HS-5 (cell line): ENCODE results near the gene RNPEPL1.
"Not testable (repeated sequence)": the region's sequence is repeated elsewhere in the genome, so short reads cannot be mapped to it uniquely, and the experiment has no call there.

Experiments
- DNase-seq: peaks from one replicate; pipeline ENCODE4 v3.0.0-alpha.2; 2012; ENCODE audit warnings: low read depth

RNPEPL1 gene

GRCh38 chr2:240538031-240538780 is 30.1 kb upstream of the RNPEPL1 start:
- DNase-seq = no peak

DNA sequence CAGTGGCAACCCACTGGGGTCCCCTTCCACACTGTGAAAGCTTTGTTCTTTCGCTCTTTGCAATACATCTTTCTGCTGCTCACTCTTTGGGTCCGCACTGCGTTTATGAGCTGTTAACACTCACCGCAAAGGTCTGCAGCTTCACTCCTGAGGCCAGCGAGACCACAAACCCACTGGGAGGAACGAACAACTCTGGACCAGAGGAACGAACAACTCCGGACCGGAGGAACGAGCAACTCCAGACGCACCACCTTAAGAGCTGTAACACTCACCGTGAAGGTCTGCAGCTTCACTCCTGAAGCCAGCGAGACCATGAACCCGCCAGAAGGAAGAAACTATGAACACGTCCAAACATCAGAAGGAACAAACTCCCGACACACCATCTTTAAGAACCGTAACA is 29.2 kb upstream of the RNPEPL1 start:
- not testable (repeated sequence) for DNase-seq

GRCh38 chr2:240539906-240540305 is 28.4 kb upstream of the RNPEPL1 start:
- no peak for DNase-seq

DNA sequence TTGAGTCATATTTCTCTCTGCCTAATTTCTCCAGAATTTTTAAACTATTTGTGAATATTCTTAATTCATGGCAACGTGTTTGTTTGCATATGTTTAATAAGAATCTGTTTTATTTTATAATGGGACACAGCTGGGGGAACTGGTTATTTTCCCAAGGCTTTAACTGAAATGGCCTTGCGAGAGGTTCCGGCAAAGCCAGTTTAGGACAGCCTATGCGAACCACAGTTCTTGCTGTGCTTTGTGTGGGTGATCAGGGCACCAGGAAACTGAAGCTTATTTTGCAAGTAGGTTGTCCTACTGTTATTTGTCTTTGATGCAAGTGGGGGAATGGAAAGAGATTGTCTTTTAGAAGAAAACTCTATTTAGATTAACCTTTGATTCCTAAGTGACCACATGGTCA is 17.0 kb upstream of the RNPEPL1 start:
- no peak for DNase-seq

DNA sequence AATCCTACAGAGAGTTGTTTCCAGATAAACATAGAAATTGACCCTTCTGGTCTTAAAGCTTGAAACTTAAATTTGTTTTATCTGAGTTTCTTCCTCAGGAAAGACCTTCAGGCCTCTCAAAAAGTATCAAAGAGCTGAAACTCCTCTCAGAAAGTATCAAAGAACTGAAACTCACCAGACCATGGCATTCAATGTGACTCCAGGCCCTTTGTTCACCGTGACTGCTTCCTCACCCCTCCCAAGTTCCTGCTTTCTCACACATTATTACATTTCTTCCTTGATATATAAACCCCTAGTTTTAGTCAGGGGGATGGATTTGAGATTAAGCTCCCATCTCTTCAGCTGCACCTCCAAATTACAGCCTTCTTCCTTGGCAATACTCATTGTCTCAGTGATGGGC is 16.5 kb upstream of the RNPEPL1 start:
- no peak for DNase-seq

DNA sequence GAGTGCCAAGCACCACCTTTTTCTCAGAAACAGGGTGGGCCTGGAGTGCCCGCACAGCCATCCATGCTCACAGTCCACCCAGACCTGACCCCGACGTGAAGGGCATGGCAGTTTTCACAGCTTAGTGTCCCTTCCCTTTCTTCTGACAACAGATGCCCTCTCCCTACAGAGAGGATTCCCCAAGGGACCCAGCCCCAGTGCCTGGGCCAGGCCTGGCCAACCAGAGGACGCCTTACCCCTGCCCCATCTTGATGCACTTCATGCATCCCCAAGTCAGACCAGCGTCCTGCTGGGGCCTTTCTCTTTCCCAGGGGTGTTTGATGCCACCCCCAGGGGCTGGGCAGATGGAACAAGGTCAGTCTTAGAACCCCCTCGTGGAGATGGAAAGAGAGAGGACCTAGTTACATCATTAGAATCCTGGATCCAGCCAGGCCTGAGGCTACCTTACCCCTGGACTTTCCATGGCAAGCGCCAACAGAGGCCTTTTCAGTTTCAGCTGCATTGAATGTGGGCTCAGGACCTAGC is 14.3 kb upstream of the RNPEPL1 start:
- DNase-seq = no peak

DNA sequence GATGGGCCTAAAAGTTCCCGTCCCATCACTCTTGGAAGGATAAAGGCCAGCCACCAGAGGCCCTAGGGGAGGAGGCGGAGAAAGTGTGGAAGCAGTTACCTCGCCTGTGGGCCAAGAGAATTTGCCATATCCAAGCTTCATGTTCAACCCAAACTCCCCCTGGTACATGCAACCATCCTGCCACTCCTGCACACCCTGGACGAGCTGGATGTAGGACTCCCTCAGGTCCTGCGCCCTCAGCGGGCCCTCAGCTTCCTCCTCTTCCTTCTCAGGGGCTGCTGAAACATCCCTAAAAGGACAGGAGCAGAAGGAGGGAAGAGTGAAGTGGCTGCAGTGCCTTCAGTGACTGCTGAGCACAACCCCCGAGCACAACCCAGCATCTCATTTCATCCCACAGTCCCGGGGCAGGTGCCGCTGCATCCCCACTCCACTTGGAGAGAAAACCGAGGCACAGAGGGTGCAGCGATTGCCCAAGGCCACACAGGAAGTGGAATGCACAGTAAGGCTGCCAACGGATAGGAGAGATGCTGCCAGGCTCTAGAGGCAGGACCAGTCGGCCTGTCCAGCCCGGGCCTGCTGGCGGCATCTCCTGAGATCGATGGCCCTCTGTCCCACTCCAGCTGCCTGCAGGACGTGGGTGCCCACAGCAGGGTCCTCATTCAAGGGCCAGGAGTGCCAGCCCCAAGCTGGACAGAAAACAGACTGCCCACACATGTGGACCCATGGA is 13.4 kb upstream of the RNPEPL1 start:
- no peak for DNase-seq

- no peak for DNase-seq
Observed at GRCh38 chr2:240555541-240556250, 12.6 kb upstream of the RNPEPL1 start.

DNA sequence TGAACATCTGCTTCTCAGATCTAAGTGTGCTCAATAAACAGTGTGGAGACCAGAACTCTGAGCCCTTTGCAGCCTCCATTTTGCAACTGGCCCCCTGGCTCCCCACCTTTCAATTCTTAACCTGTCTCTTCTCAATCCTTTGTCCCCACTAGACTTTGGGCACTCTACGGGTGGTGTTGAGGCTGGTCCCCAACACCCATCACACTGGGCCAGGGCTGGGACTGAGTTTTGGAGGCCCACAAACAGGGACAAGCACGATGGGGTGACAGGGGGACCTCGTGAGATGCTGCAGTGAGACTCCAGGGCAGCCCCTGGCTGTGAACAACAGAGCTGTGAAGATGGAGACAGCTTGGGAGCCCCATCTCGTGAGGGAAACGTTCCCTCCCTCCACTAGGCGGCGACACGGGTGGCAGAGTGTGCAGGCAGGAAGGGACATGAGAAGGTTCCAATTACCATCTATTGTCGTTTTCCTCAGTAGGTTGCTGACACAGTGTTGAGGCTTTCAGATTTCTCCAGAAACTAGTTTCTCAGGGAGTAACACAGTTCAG is 11.7 kb upstream of the RNPEPL1 start:
- DNase-seq = no peak

DNA sequence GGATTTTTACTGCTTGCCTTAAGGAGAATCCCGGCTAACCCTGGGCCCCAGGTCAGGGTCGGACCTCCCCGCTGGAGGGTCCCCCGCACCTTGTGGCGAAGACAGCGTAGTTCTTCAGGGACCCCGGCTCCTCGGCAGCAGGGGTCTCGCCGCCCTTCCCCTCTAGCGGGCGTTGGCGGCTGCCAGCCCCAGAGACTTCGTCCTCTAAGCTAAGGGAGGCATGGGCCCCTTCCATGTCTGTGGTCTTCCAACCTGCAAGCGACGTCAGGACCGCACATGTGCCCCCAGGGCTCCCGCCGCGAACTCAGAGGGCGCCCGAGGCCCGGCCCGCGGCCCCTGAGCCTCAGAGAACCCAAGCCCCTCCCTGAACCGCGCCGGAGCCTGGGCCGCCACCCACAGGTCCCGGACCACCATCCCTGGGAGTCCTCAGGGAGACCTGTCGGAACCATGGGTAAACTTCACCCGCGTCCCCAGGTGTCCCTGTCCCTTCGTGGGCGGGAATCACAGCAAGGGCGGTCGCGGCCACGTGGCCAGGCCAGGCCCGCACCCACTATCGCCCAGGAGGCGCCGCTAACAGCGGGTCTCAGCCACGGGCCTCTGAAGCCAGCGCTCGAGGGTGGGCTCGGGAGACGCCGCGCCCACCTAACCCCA is 11.1 kb upstream of the RNPEPL1 start:
- no peak for DNase-seq

GRCh38 chr2:240557808-240558207 is 10.5 kb upstream of the RNPEPL1 start, which contains the start of gene ANKMY1:
Gene ANKMY1, minus strand, starts transcription at chr2:240557988. Its CDS starts 653 bp downstream, at chr2:240557335.
- DNase-seq = no peak

DNA sequence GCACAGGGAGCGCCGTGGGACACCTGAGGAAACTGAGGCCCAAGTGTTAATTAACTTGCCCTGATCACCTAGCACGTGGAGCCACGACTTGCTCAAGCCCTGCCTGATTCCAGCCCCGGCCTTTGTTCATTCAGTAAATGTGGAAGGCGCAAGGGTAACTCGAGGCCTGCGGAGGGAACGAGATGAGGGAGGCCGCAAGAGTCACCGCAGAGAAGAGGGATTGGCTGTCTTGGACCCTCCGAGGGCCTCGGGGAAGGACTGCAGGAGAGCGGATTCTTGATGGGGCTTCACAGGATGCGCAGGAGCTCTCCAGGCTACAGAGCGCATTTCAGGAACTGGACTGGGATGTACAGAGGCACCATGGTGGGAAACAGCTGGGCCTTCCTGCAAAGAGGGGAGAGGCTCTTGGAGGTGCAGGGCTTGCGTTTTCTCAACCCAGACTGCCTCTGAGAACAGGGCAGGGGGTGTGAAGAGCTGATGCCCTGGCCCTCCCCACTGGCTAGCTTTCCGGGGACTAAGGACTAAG is 10.0 kb upstream of the RNPEPL1 start:
- DNase-seq = no peak

DNA sequence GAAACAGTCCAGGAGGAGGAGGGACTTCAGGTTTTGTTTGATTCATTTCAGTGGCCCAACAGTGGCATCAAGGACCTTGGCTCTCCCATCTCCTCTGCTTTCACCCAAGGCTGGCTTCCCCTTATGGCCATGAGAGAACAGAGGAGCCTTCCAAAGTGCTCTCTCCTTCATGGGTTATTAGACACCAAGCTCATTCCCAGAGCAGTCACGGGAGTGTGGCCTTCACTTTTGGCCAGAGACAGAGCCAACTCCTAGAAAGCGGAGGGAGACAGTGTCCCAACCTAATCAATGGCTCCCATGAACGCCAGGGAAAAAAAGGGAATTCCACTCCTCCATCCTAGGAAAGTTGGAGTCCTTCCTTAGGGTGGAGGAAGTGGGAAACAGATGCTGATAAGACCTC is 9.0 kb upstream of the RNPEPL1 start:
- DNase-seq = no peak

- DNase-seq = no peak
Observed at GRCh38 chr2:240560084-240560479, 8.2 kb upstream of the RNPEPL1 start, which contains the start of gene DUSP28. Gene DUSP28, plus strand, starts transcription at chr2:240560357. Its CDS starts 328 bp downstream, at chr2:240560685.

- DNase-seq = peak; percentile 95
Observed at GRCh38 chr2:240560480-240561324, 7.6 kb upstream of the RNPEPL1 start.

GRCh38 chr2:240561325-240561971 is 6.8 kb upstream of the RNPEPL1 start:
- no peak for DNase-seq

- DNase-seq = not testable (repeated sequence)
Observed at GRCh38 chr2:240563231-240563630, 5.1 kb upstream of the RNPEPL1 start.

GRCh38 chr2:240563951-240564560 is 4.2 kb upstream of the RNPEPL1 start:
- no peak for DNase-seq

DNA sequence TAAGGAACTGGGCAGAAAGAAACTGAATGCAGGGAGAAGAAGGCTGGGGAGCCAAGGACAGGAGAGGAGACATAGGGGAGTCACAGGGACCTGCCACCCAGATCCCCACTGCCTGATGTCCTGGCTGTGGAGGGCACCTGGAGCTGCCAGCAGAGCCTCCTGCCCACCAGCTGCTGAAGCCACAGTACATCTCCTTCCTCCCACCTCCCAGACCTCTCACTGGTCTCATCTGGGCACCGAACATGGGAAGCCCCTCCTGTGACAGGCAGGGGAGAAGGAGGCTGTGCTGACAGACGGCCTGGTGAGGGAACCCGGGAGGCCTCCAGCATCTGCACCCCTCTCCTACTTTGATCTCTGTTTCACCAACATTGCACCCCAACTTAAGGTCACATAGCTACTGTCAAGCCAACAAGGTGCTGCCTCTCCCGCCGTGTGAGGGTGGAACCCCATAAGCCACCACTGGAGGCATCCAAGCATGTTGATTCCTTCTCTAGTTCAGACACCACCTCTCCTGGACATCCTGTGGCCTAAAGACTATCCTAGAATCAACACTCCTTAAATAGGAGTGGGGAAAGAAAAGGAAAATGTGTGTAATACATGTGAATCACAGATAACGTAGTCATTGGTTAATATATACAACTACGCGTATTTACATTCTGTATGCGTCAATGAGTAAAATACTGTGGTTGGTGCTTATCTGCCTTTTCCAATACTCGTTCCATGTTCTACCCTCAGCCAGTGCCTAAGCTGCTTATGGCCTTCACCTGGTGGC is 3.5 kb upstream of the RNPEPL1 start:
- no peak for DNase-seq
